PC-3 (cell line): ENCODE measurements around the gene ABTB2.

ENCODE experiments used
- CTCF ChIP-seq: fragments of 300-600 bp; sonication (generic); conservative IDR thresholded peaks from 2 replicates; pipeline ENCODE4 v1.5.1; 2017; ENCODE audit warnings: antibody characterized with exemption, low read depth, mild to moderate bottlenecking, low read length
- EZH2 ChIP-seq: fragments of 300-600 bp; sonication (generic); IDR thresholded peaks from one replicate; pipeline ENCODE4 v1.6.1; 2017; ENCODE audit warnings: antibody characterized with exemption, mild to moderate bottlenecking, low read length; ENCODE audit not compliant: unreplicated experiment
- EZH2phosphoT487 ChIP-seq: fragments of 300-600 bp; sonication (generic); IDR thresholded peaks from 2 replicates; pipeline ENCODE4 v1.6.1; 2018; ENCODE audit warnings: mild to moderate bottlenecking, antibody characterized with exemption, low read length, borderline replicate concordance

DNA sequence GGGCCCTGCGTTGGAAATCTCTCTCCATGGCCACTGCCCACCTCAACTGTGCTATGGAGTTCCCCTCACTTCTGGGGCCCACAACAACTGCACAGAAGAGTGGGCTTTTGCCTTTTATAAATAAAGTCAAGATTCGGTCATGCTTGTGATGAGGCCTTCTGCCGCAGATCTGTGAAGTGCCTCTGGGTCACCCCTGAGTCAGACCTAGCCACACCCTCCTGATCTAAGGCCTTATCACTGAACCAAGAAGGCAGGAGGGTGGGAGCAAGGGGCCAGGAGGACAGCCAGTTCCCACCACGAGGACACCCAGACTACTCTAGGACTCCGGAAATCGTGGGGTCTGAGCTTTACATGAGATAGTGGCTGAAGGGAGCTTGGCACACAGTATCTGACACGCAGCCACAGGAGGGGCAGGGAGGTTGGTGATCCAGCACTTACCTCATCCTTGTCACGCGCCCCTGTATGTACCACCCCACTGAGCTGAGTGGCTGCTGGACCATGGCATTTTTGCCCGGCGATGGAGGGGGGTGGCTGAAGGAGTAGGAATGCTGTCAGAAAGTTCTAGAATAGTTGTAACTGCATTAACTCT, 115.7 kb downstream of the ABTB2 start:
- no peak for TF ChIP-seq CTCF
- TF ChIP-seq EZH2, result no peak
- TF ChIP-seq EZH2phosphoT487, result no peak
